PC-3 (cell line): ENCODE results near the gene PCSK5. TPM values are rescaled to one million over a fixed set of nuclear protein-coding genes. Genes with fewer than 3 reads are reported as not detected.

Experiments
- ATAC-seq: fragments of 200-7000 bp; cut with Tn5 transposase; 2 replicates; pipeline ENCODE4 v1.9.1; 2020; ENCODE audit warnings: mild to moderate bottlenecking, moderate library complexity
- BruUV-seq: library from RNA; stranded (reverse); fragments of 400-500 nt; replicated peaks from 2 replicates; lab custom pipeline; 2021; lab: Mats Ljungman, UMichigan
- CTCF ChIA-PET: fragments of 300-600 bp; sonication (Branson Sonifier 250); formaldehyde crosslinking; loops from one replicate; lab custom pipeline; 2022; ENCODE audit warnings: antibody characterized with exemption; lab: Charles Lee
- POLR2A ChIA-PET: fragments of 300-600 bp; sonication (Branson Sonifier 250); formaldehyde crosslinking; loops from one replicate; lab custom pipeline; 2022; ENCODE audit warnings: antibody characterized with exemption; ENCODE audit not compliant: unreplicated experiment; lab: Charles Lee
- DNase-seq: peaks from one replicate; pipeline ENCODE4 v3.0.0-alpha.2; 2015
- H2AFZ ChIP-seq: fragments of 300-600 bp; sonication (generic); 2 replicates; pipeline ENCODE4 v1.6.0; 2016; ENCODE audit warnings: antibody characterized with exemption, low read length
- H3F3A ChIP-seq: fragments of 300-600 bp; sonication (generic); one replicate; pipeline ENCODE4 v1.6.0; 2017; ENCODE audit warnings: antibody characterized with exemption, low read length, control low read depth, mild to moderate bottlenecking; ENCODE audit not compliant: unreplicated experiment
- H3K27ac ChIP-seq: fragments of 300-600 bp; sonication (generic); 2 replicates; pipeline ENCODE4 v1.5.1; 2016; ENCODE audit warnings: mild to moderate bottlenecking, low read length
- H3K27me3 ChIP-seq: fragments of 300-600 bp; sonication (generic); 2 replicates; pipeline ENCODE4 v1.6.1; 2016; ENCODE audit warnings: low read length, mixed read lengths
- H3K36me3 ChIP-seq: fragments of 300-600 bp; sonication (generic); 2 replicates; pipeline ENCODE4 v1.6.1; 2016; ENCODE audit warnings: low read depth, mixed run types, low read length, mixed read lengths
- H3K4me1 ChIP-seq: fragments of 300-600 bp; sonication (generic); 2 replicates; pipeline ENCODE4 v1.5.1; 2016; ENCODE audit warnings: low read length; ENCODE audit not compliant: insufficient read depth
- H3K4me2 ChIP-seq: fragments of 300-600 bp; sonication (generic); 2 replicates; pipeline ENCODE4 v1.6.0; 2016; ENCODE audit warnings: low read length
- H3K4me3 ChIP-seq: fragments of 300-600 bp; sonication (generic); 2 replicates; pipeline ENCODE4 v1.5.1; 2016; ENCODE audit warnings: mild to moderate bottlenecking, low read length, mixed read lengths
- H3K79me2 ChIP-seq: fragments of 300-600 bp; sonication (generic); 2 replicates; pipeline ENCODE4 v1.6.1; 2017; ENCODE audit warnings: low read length, mixed read lengths
- H3K9ac ChIP-seq: fragments of 300-600 bp; sonication (generic); 2 replicates; pipeline ENCODE4 v1.6.0; 2016; ENCODE audit warnings: mild to moderate bottlenecking, low read length
- H3K9me2 ChIP-seq: fragments of 300-600 bp; sonication (generic); replicated peaks from 2 replicates; pipeline ENCODE4 v1.6.1; 2016; ENCODE audit warnings: mixed run types, low read length, mixed read lengths
- H3K9me3 ChIP-seq: fragments of 300-600 bp; sonication (generic); 2 replicates; pipeline ENCODE4 v1.6.1; 2016; ENCODE audit warnings: low read length, mixed read lengths
- H4K20me1 ChIP-seq: fragments of 300-600 bp; sonication (generic); 2 replicates; pipeline ENCODE4 v1.6.1; 2016; ENCODE audit warnings: low read length, mixed read lengths
- EZH2 ChIP-seq: fragments of 300-600 bp; sonication (generic); IDR thresholded peaks from one replicate; pipeline ENCODE4 v1.6.1; 2017; ENCODE audit warnings: antibody characterized with exemption, mild to moderate bottlenecking, low read length; ENCODE audit not compliant: unreplicated experiment
- EZH2phosphoT487 ChIP-seq: fragments of 300-600 bp; sonication (generic); IDR thresholded peaks from 2 replicates; pipeline ENCODE4 v1.6.1; 2018; ENCODE audit warnings: mild to moderate bottlenecking, antibody characterized with exemption, low read length, borderline replicate concordance
- intact Hi-C: fragments of 100-400 bp; cut with micrococcal nuclease; formaldehyde crosslinking; loops from 2 replicates; pipeline ENCODE4 v1.9.0; 2023
- total RNA-seq: library from RNA; depleted of rRNA; stranded (reverse); fragments of >200 nt; gene quantifications from 2 replicates; pipeline ENCODE4 v1.2.3, GENCODE V29; 2014
- TF ChIP-seq, protein P1 (sequence below): fragments of 300-600 bp; sonication (generic); conservative IDR thresholded peaks from 2 replicates; pipeline ENCODE4 v1.5.1; 2017; ENCODE audit warnings: antibody characterized with exemption, low read depth, mild to moderate bottlenecking, low read length

PCSK5 gene
- total RNA-seq, 1 experiment from 2014 or later, result not detected

DNA sequence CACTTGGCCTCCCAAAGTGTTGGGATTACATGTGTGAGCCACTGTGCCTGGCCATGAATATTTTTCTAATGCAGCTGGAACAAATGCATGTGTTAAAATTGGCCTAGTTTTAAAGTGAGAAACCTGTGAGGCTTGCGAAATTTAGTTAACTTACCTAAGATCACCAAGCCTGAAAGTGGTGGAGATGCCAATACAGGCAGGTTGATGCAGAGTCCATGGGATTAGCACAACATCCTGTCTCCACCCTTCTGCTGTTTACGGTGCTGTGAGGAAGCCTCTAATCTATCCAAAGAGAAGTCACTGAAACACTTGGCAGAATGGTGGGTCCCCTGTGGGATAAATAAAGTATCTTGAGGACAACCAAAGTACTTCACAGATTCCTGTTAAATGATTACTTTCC lies 98.2 kb downstream of the PCSK5 start:
- no TSS peak for BruUV-seq
- no peak for ATAC-seq
- no peak overlapping the region for H3K4me2 ChIP-seq

DNA sequence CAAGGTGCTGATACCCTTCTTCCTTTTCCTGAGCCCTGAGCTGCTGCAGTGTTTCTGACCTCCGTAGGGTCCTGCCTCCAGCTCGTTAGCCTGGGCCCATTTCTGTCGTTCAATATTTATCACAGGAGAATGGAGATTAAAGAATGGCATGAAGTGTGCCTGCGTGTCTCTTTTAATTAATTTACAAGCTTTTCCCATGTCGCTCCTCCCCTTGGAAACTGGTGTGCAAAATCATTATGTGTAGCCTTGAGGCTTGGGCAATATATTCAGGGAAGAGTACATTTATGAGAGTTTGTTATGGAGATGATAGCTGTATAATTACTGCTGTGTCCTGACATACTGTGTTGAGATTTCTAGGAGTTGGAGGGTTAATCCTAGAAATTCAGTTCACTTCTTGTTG lies 99.7 kb downstream of the PCSK5 start:
- Histone ChIP-seq H3K36me3 (no peaks in the 10 kb centered on the region), H3K79me2 (no peaks in the 10 kb centered on the region), H3K4me3 (no peak overlapping the region), H3K27me3 (no peaks in the 10 kb centered on the region), H2AFZ (no peak overlapping the region), H3K9me2 (no peaks in the 10 kb centered on the region), H3K9me3 (no peaks in the 10 kb centered on the region), H3K4me2 (no peak overlapping the region), H3K27ac (no peak overlapping the region), H4K20me1 (no peaks in the 10 kb centered on the region), H3K9ac (no peak overlapping the region), H3F3A (no peaks in the 10 kb centered on the region), H3K4me1 (no peaks in the 10 kb centered on the region)
- intact Hi-C loops, result no loop called here
- ChIA-PET POLR2A (no interaction called here), CTCF (no interaction called here)
- DNase-seq, result no peak
- no peak for ATAC-seq
- no TSS peak for BruUV-seq
- TF ChIP-seq EZH2 (no peak), EZH2phosphoT487 (no peak)
- TF ChIP-seq, protein P1, sequence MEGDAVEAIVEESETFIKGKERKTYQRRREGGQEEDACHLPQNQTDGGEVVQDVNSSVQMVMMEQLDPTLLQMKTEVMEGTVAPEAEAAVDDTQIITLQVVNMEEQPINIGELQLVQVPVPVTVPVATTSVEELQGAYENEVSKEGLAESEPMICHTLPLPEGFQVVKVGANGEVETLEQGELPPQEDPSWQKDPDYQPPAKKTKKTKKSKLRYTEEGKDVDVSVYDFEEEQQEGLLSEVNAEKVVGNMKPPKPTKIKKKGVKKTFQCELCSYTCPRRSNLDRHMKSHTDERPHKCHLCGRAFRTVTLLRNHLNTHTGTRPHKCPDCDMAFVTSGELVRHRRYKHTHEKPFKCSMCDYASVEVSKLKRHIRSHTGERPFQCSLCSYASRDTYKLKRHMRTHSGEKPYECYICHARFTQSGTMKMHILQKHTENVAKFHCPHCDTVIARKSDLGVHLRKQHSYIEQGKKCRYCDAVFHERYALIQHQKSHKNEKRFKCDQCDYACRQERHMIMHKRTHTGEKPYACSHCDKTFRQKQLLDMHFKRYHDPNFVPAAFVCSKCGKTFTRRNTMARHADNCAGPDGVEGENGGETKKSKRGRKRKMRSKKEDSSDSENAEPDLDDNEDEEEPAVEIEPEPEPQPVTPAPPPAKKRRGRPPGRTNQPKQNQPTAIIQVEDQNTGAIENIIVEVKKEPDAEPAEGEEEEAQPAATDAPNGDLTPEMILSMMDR, result no peak

More for the DNA sequence above, 98.2 kb downstream of the PCSK5 start:
- no peaks in the 10 kb centered on the region for H3K27me3 ChIP-seq
- H3K4me3 ChIP-seq, result no peak overlapping the region
- H3K9me2 ChIP-seq, result no peaks in the 10 kb centered on the region
- CTCF ChIA-PET, result no interaction called here
- H3K36me3 ChIP-seq, result no peaks in the 10 kb centered on the region
- H3K9ac ChIP-seq, result no peak overlapping the region
- H3K4me1 ChIP-seq, result no peaks in the 10 kb centered on the region
- no peak overlapping the region for H3K27ac ChIP-seq
- H4K20me1 ChIP-seq, result no peaks in the 10 kb centered on the region
- TF ChIP-seq, protein P1, result no peak
- TF ChIP-seq EZH2 (no peak), EZH2phosphoT487 (no peak)
- H3K79me2 ChIP-seq, result no peaks in the 10 kb centered on the region
- H3K9me3 ChIP-seq, result no peaks in the 10 kb centered on the region
- H2AFZ ChIP-seq, result no peak overlapping the region
- intact Hi-C loops, result no loop called here
- POLR2A ChIA-PET, result no interaction called here
- H3F3A ChIP-seq, result no peaks in the 10 kb centered on the region
- DNase-seq, result no peak

DNA sequence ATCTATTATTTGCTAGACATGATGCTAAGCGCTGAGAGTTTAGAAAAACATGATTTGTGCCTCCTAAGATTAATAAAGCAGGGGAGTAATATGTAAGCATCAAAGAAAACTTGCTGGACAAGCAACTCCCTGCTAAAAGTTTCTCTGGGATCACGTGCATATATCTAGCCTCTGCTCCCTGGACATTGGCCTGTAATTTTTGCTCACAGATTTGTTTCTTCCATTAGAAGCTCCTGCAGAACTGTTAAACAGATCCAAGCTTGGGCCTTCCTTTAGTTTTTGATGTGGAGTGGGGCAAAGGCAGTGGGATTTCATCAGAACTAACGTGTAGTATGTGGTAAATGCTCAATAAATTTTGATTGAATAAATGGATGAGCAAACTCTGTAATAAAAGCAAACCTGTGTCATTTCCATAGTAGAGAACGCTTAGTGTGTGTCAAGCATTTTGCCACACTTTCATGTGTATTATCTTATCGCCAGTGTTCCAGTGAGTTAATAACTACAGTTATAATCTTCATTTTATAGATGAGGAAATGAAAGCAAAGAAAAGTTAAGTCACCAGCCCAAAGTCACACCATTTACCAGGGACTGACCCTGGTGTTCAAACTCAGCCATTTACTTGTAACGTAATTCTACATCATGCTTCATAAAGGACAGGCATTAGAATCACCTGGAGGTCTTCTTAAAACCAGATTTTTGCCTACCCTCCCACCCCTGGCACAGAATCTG lies 100.3 kb downstream of the PCSK5 start:
- no peak overlapping the region for H2AFZ ChIP-seq
- H3F3A ChIP-seq, result no peaks in the 10 kb centered on the region
- BruUV-seq, result no TSS peak
- DNase-seq, result no peak
- H3K9me2 ChIP-seq, result no peaks in the 10 kb centered on the region
- intact Hi-C loops, result no loop called here
- H3K36me3 ChIP-seq, result no peaks in the 10 kb centered on the region
- no peaks in the 10 kb centered on the region for H3K4me1 ChIP-seq
- POLR2A ChIA-PET, result no interaction called here
- H3K79me2 ChIP-seq, result no peaks in the 10 kb centered on the region
- H3K9me3 ChIP-seq, result no peaks in the 10 kb centered on the region
- H3K27ac ChIP-seq, result no peak overlapping the region
- no peaks in the 10 kb centered on the region for H4K20me1 ChIP-seq
- no peak overlapping the region for H3K4me3 ChIP-seq
- no peak overlapping the region for H3K4me2 ChIP-seq
- no peak overlapping the region for H3K9ac ChIP-seq
- ATAC-seq, result no peak
- TF ChIP-seq EZH2phosphoT487, result no peak
- TF ChIP-seq EZH2, result no peak
- TF ChIP-seq, protein P1, result no peak
- no peaks in the 10 kb centered on the region for H3K27me3 ChIP-seq
- CTCF ChIA-PET, result no interaction called here
